OCI-LY1 (cell line): ENCODE results near the gene LRTM2.

Experiments used
- H2AFZ ChIP-seq: fragments of 200-600 bp; sonication (generic), shearing (Covaris generic); 2 replicates; pipeline ENCODE4 v1.6.0; 2014; ENCODE audit warnings: antibody characterized with exemption, mild to moderate bottlenecking, low read length
- H3F3A ChIP-seq: fragments of 200-600 bp; sonication (generic), shearing (Covaris generic); 2 replicates; pipeline ENCODE4 v1.6.0; 2014; ENCODE audit warnings: mild to moderate bottlenecking, antibody characterized with exemption, low read length, moderate library complexity; ENCODE audit not compliant: insufficient read depth
- H3K27ac ChIP-seq: fragments of 200-600 bp; sonication (generic); 2 replicates; pipeline ENCODE4 v1.5.1; 2014; ENCODE audit warnings: low read length, mixed run types, mild to moderate bottlenecking, low read depth; ENCODE audit not compliant: poor library complexity, severe bottlenecking
- H3K27me3 ChIP-seq: fragments of 200-600 bp; sonication (generic); 2 replicates; pipeline ENCODE4 v1.6.0; 2014; ENCODE audit warnings: antibody characterized with exemption, mild to moderate bottlenecking, low read length, moderate library complexity; ENCODE audit not compliant: insufficient read depth
- H3K36me3 ChIP-seq: fragments of 200-600 bp; sonication (generic); 2 replicates; pipeline ENCODE4 v1.6.1; 2014; ENCODE audit warnings: mild to moderate bottlenecking, antibody characterized with exemption, low read length, moderate library complexity, mixed read lengths; ENCODE audit not compliant: insufficient read depth
- H3K4me1 ChIP-seq: fragments of 200-600 bp; sonication (generic); 2 replicates; pipeline ENCODE4 v1.5.1; 2014; ENCODE audit warnings: mild to moderate bottlenecking, low read length, moderate library complexity; ENCODE audit not compliant: insufficient read depth, severe bottlenecking
- H3K4me2 ChIP-seq: fragments of 200-600 bp; sonication (generic), shearing (Covaris generic); 2 replicates; pipeline ENCODE4 v1.6.1; 2014; ENCODE audit warnings: low read length
- H3K4me3 ChIP-seq: fragments of 200-600 bp; sonication (generic); 2 replicates; pipeline ENCODE4 v1.5.1; 2014; ENCODE audit warnings: low read length, low read depth, mild to moderate bottlenecking, mixed read lengths; ENCODE audit not compliant: poor library complexity, severe bottlenecking
- H3K79me2 ChIP-seq: fragments of 200-600 bp; shearing (Covaris generic); 2 replicates; pipeline ENCODE4 v1.6.1; 2016; ENCODE audit warnings: mixed run types, low read length, mixed read lengths; ENCODE audit not compliant: insufficient read depth
- H3K9ac ChIP-seq: fragments of 200-600 bp; sonication (generic), shearing (Covaris generic); 2 replicates; pipeline ENCODE4 v1.6.1; 2014; ENCODE audit warnings: mild to moderate bottlenecking, low read length, mixed read lengths
- H3K9me2 ChIP-seq: fragments of 200-600 bp; sonication (generic), shearing (Covaris generic); 2 replicates; pipeline ENCODE4 v1.6.1; 2014; ENCODE audit warnings: low read depth, mild to moderate bottlenecking, low read length, mixed read lengths
- H3K9me3 ChIP-seq: fragments of 200-600 bp; shearing (Covaris generic); 2 replicates; pipeline ENCODE4 v1.6.1; 2014; ENCODE audit warnings: low read length, mixed read lengths
- H4K20me1 ChIP-seq: fragments of 200-600 bp; sonication (generic), shearing (Covaris generic); 2 replicates; pipeline ENCODE4 v1.6.0; 2016; ENCODE audit warnings: mild to moderate bottlenecking, low read length; ENCODE audit not compliant: insufficient read depth
- EZH2 ChIP-seq: fragments of 200-600 bp; sonication (generic), shearing (Covaris generic); IDR thresholded peaks from 2 replicates; pipeline ENCODE4 v1.8.0; 2017; ENCODE audit warnings: borderline replicate concordance, mixed run types, mild to moderate bottlenecking, antibody characterized with exemption, low read length, moderate library complexity, mixed read lengths
- TF ChIP-seq, protein P1 (sequence below): fragments of 200-600 bp; sonication (generic), shearing (Covaris generic); IDR thresholded peaks from 2 replicates; pipeline ENCODE4 v1.5.1; 2017; ENCODE audit warnings: mild to moderate bottlenecking, antibody characterized with exemption, low read length, moderate library complexity, mixed read lengths

LRTM2 gene

GRCh38 chr12:1819050-1819449, 1.3 kb upstream of the LRTM2 start:
- Histone ChIP-seq H4K20me1 (no peaks in the 10 kb centered on the region), H3K9ac (no peak overlapping the region), H3K4me3 (no peak overlapping the region), H3K27ac (no peak overlapping the region), H3F3A (no peaks in the 10 kb centered on the region), H3K27me3 (peaks cover 26% of the 10 kb centered on the region; the same call in 1 of the 2 replicates), H3K9me3 (no peaks in the 10 kb centered on the region), H2AFZ (no peak overlapping the region), H3K4me1 (no peaks in the 10 kb centered on the region), H3K36me3 (no peaks in the 10 kb centered on the region), H3K4me2 (no peak overlapping the region), H3K9me2 (no peaks in the 10 kb centered on the region), H3K79me2 (no peaks in the 10 kb centered on the region)
- TF ChIP-seq EZH2 = no peak

DNA sequence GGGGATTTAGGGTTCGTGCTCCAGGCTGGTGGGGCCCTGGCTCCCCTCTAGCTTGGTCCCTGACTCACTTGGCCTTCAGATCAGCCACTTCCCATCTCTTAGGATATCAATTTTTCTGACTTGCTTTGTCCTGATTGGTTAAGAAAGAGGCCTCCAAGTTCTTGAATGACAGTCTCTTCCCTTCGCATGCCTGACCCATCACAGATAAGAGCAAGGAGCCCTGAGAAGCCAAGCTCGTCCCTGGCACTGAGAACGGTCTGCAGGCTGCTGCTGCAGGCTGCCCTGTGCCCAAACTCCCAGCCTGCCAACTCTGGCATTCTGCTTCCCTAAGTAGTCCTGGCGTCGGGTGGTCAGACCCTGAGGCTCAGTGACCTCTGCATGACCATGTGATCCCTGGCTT, 794 bp upstream of the LRTM2 start:
- no peaks in the 10 kb centered on the region for H3K9me3 ChIP-seq
- H4K20me1 ChIP-seq = no peaks in the 10 kb centered on the region
- H3K27ac ChIP-seq = no peak overlapping the region
- peaks cover 30% of the 10 kb centered on the region; the same call in 1 of the 2 replicates for H3K27me3 ChIP-seq
- no peak overlapping the region for H3K4me2 ChIP-seq
- no peak for TF ChIP-seq EZH2
- TF ChIP-seq, protein P1, sequence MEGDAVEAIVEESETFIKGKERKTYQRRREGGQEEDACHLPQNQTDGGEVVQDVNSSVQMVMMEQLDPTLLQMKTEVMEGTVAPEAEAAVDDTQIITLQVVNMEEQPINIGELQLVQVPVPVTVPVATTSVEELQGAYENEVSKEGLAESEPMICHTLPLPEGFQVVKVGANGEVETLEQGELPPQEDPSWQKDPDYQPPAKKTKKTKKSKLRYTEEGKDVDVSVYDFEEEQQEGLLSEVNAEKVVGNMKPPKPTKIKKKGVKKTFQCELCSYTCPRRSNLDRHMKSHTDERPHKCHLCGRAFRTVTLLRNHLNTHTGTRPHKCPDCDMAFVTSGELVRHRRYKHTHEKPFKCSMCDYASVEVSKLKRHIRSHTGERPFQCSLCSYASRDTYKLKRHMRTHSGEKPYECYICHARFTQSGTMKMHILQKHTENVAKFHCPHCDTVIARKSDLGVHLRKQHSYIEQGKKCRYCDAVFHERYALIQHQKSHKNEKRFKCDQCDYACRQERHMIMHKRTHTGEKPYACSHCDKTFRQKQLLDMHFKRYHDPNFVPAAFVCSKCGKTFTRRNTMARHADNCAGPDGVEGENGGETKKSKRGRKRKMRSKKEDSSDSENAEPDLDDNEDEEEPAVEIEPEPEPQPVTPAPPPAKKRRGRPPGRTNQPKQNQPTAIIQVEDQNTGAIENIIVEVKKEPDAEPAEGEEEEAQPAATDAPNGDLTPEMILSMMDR = no peak
- H3K36me3 ChIP-seq = no peaks in the 10 kb centered on the region
- no peaks in the 10 kb centered on the region for H3K9me2 ChIP-seq
- no peaks in the 10 kb centered on the region for H3K4me1 ChIP-seq
- H3K79me2 ChIP-seq = no peaks in the 10 kb centered on the region
- H3K9ac ChIP-seq = no peak overlapping the region
- H2AFZ ChIP-seq = no peak overlapping the region
- H3K4me3 ChIP-seq = no peak overlapping the region
- H3F3A ChIP-seq = no peaks in the 10 kb centered on the region

DNA sequence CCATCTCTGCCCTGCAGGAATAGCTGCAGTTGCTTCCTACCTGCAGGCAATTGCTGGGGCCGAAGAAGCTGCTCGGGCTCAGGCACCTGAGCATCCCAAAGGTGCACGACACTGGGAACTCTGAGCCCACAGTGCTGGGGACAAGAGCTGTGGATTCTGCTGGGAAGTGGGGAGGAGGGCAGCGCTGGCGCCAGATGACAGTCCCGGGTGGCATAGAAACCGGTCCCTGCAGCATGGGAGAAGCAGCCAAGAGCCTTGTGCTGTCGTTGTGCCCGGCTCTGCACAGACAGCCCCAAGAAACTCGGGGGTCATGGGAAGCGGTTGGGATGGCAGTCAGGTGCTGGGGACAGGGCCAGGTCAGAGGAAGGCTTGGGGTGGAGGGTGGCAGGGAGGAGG, 529 bp downstream of the LRTM2 start:
- no peaks in the 10 kb centered on the region for H3F3A ChIP-seq
- H3K9me2 ChIP-seq = no peaks in the 10 kb centered on the region
- H3K27me3 ChIP-seq = peaks cover 38% of the 10 kb centered on the region; the same call in 1 of the 2 replicates
- H3K9me3 ChIP-seq = no peaks in the 10 kb centered on the region
- no peak for TF ChIP-seq EZH2
- TF ChIP-seq, protein P1 = no peak
- no peaks in the 10 kb centered on the region for H3K36me3 ChIP-seq
- no peaks in the 10 kb centered on the region for H3K79me2 ChIP-seq
- H3K27ac ChIP-seq = no peak overlapping the region
- H3K4me1 ChIP-seq = no peaks in the 10 kb centered on the region
- H3K4me3 ChIP-seq = no peak overlapping the region
- no peak overlapping the region for H2AFZ ChIP-seq
- H4K20me1 ChIP-seq = no peaks in the 10 kb centered on the region
- no peak overlapping the region for H3K4me2 ChIP-seq
- H3K9ac ChIP-seq = no peak overlapping the region

DNA sequence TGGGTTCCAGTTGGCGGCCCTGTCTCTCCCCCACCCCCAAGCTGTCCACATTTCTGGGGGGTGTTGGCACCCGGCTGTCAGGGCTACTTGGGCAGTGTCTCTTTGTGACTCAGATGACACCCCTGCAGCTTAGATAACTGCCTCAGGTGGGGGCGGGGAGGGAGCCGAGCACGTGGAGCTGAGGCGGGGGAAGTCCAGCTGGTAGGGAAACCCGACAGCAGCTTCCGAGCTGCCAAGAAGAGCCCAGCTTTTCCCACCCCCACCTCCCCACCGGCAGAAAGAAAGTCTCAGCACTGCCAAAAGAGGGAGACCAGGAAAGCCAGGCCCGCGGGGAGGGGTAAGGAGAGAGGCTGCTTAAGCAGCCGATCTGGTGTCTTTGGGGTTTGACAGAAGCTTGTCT, 1.4 kb downstream of the LRTM2 start:
- Histone ChIP-seq H3K4me3 (no peak overlapping the region), H4K20me1 (no peaks in the 10 kb centered on the region), H3K27ac (no peak overlapping the region), H3K79me2 (no peaks in the 10 kb centered on the region), H3K9me3 (no peaks in the 10 kb centered on the region), H3K4me2 (no peak overlapping the region), H3K27me3 (peaks cover 30% of the 10 kb centered on the region; the same call in 1 of the 2 replicates), H3K9me2 (no peaks in the 10 kb centered on the region), H2AFZ (no peak overlapping the region), H3F3A (no peaks in the 10 kb centered on the region), H3K9ac (no peak overlapping the region), H3K36me3 (no peaks in the 10 kb centered on the region), H3K4me1 (no peaks in the 10 kb centered on the region)
- TF ChIP-seq EZH2 = no peak
- TF ChIP-seq, protein P1 = no peak
